Measurements from ENCODE around the gene RAB17. TPM values are rescaled to one million over a fixed set of nuclear protein-coding genes. Genes with fewer than 3 reads are reported as not detected.

Gene RAB17
- total and polyA plus RNA-seq, 12 donors: 0.37 to 18.7 (median 5.0) TPM

GRCh38 chr2:237574894-237575868 lies 15.4 kb downstream of the RAB17 start:
- H3K27ac ChIP-seq: no peak overlapping the region
- no peaks in the 10 kb centered on the region for H3K36me3 ChIP-seq (replicated peaks in 1 of 2)
- no peaks in the 10 kb centered on the region for H3K27me3 ChIP-seq
- intact Hi-C loops (cut with DNase I): loop anchor here (5.0 to 10.0 kb wide), 3 partner anchors 63 to 460 kb away; no protein-coding TSS in a partner anchor
- 60 to 77% (median 72%) methylated on average over 9 to 25 of the region's 25 CpGs for WGBS, 4 donors
- H3K9me3 ChIP-seq (replicated peaks in 1 of 3): no peaks in the 10 kb centered on the region
- H3K4me3 ChIP-seq: no peak overlapping the region
- TF ChIP-seq POLR2A (IDR thresholded peaks at IDR 0.05): no peak
- TF ChIP-seq CTCF (IDR thresholded peaks at IDR 0.05): no peak
- peaks cover 4 to 5% of the 10 kb centered on the region in 2 donors for H3K4me1 ChIP-seq (replicated peaks in 1 of 2)
- DNase-seq: no peak

GRCh38 chr2:237574467-237574866 lies 16.1 kb downstream of the RAB17 start:
- WGBS, 4 donors: 87 to 92% (median 90%) methylated on average over 4 to 9 of the region's 9 CpGs
- H3K27me3 ChIP-seq: no peaks in the 10 kb centered on the region
- DNase-seq: no peak
- peaks cover 4 to 5% of the 10 kb centered on the region in 2 donors for H3K4me1 ChIP-seq (replicated peaks in 1 of 2)
- no peak overlapping the region for H3K27ac ChIP-seq
- intact Hi-C loops (cut with DNase I): loop anchor here in 1 of 2 donors (5.0 to 10.0 kb wide), 2 partner anchors 62 to 460 kb away; no protein-coding TSS in a partner anchor
- H3K36me3 ChIP-seq (replicated peaks in 1 of 2): no peaks in the 10 kb centered on the region
- TF ChIP-seq CTCF (IDR thresholded peaks at IDR 0.05) (no peak), POLR2A (IDR thresholded peaks at IDR 0.05) (no peak)
- H3K9me3 ChIP-seq (replicated peaks in 1 of 3): no peaks in the 10 kb centered on the region
- H3K4me3 ChIP-seq: no peak overlapping the region

GRCh38 chr2:237573721-237574415 lies 16.7 kb downstream of the RAB17 start:
- H3K36me3 ChIP-seq (replicated peaks in 1 of 2): no peaks in the 10 kb centered on the region
- H3K27ac ChIP-seq: no peak overlapping the region
- no peaks in the 10 kb centered on the region for H3K27me3 ChIP-seq
- no peaks in the 10 kb centered on the region for H3K9me3 ChIP-seq (replicated peaks in 1 of 3)
- DNase-seq: no peak
- intact Hi-C loops (cut with DNase I): loop anchor here (2.0 to 10.0 kb wide), 3 partner anchors 61 to 459 kb away; no protein-coding TSS in a partner anchor
- TF ChIP-seq POLR2A (IDR thresholded peaks at IDR 0.05): no peak
- no peak for TF ChIP-seq CTCF (IDR thresholded peaks at IDR 0.05)
- H3K4me1 ChIP-seq (replicated peaks in 1 of 2): peaks cover 4 to 5% of the 10 kb centered on the region in 2 donors
- no peak overlapping the region for H3K4me3 ChIP-seq
- 91 to 93% (median 92%) methylated on average over 8 of the region's 8 CpGs for WGBS, 4 donors

GRCh38 chr2:237572742-237573101 lies 17.8 kb downstream of the RAB17 start:
- no peak overlapping the region for H3K27ac ChIP-seq
- no peak for DNase-seq
- no peaks in the 10 kb centered on the region for H3K36me3 ChIP-seq (replicated peaks in 1 of 2)
- no peak for TF ChIP-seq POLR2A (IDR thresholded peaks at IDR 0.05)
- TF ChIP-seq CTCF (IDR thresholded peaks at IDR 0.05): no peak
- H3K4me3 ChIP-seq: no peak overlapping the region
- WGBS, 4 donors: 62 to 73% (median 68%) methylated on average over 4 of the region's 4 CpGs
- peaks cover 4 to 5% of the 10 kb centered on the region in 2 donors for H3K4me1 ChIP-seq (replicated peaks in 1 of 2)
- no peaks in the 10 kb centered on the region for H3K27me3 ChIP-seq
- intact Hi-C loops (cut with DNase I): loop anchor here (2.0 to 10.0 kb wide), 3 partner anchors 60 to 458 kb away; no protein-coding TSS in a partner anchor
- no peaks in the 10 kb centered on the region for H3K9me3 ChIP-seq (replicated peaks in 1 of 3)

Measured in adrenal gland (tissue), 12 donors.